HG03520 (cell line): ENCODE data around the gene PRKCSH.
"Not testable (repeated sequence)": the region's sequence is repeated elsewhere in the genome, so short reads cannot be mapped to it uniquely, and the experiment has no call there.

Experiments used
- ATAC-seq: cut with Tn5 transposase; IDR thresholded peaks from one replicate; pipeline ENCODE4 v1.9.1; 2021; ENCODE audit warnings: mild to moderate bottlenecking, moderate library complexity; ENCODE audit not compliant: unreplicated experiment

PRKCSH gene

DNA sequence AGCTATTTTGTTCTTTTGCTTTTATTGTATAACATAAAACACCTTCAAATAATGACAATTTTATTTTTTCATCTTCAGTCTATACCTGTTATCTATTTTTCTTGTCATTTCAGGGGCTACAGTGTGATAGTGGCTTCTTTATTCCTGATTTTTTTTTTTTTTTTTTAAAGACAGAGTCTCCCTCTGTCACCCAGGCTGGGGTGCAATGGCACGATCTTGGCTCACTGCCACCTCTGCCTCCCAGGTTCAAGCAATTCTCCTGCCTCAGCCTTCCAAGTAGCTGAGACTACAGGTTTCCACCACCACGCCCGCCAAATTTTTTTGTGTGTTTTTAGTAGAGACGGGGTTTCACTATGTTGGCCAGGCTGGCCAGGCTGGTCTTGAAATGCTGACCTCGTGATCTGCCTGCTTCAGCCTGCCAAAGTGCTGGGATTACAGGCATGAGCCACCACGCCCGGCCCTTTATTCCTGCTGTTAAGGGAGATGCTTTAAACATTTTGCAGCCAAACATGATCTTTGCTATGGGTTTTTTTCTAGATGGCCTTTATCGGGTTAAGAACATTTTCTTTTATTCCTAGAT lies 32.9 kb downstream of the PRKCSH start:
- not testable (repeated sequence) for ATAC-seq

DNA sequence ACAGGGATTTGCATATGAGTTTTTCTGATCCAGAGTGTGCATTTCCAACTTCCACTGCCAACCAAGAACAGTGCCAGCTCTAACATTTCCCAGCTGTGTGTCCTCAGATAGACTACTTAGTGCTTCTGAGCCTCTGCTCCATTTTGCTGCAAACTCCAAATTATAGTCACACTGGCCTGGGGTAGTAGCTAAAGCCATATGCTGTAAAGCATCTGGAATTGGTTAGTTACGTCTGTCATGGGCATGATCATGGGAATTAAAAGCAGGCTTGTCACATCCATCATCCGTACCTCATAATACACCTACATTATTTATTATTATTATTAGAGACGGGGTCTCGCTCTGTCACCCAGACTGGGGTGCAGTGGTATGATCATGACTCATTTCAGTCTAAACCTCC lies 38.3 kb downstream of the PRKCSH start:
- no peak for ATAC-seq

DNA sequence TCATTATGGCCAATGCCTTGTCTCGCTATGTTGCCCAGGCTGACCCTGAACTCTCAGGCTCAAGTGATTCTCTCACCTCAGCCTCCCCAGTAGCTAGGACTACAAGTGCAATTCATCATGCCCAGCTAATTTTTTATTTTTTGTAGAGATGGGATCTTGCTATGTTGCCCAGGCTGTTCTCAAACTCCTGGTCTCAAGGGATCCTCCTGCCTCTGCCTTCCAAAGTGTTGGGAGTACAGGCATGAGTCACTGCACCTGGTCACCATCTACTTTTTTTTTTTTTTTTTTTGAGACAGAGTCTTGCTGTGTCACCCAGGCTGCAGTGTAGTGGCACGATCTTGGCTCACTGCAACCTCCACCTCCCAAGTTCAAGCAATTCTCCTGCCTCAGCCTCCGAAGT lies 39.9 kb downstream of the PRKCSH start:
- not testable (repeated sequence) for ATAC-seq

DNA sequence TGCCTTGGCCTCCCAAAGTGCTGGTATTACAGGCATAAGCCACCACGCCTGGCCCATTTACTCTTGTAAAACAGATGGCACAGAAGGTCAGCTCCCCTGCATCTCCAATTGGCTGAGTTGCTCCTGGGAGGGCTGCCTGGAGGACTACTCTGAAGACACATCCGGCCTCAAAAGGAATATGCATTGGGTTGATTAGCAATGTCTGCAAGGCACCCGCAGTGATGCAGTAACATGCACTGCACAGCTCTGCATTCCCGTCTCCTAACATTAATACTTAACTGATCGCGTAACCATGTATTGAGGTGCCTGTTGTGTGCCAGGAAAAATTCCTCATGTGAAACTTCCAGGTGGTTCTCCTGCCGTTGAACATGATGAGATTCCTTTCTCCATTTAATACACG lies 40.4 kb downstream of the PRKCSH start:
- ATAC-seq = no peak

DNA sequence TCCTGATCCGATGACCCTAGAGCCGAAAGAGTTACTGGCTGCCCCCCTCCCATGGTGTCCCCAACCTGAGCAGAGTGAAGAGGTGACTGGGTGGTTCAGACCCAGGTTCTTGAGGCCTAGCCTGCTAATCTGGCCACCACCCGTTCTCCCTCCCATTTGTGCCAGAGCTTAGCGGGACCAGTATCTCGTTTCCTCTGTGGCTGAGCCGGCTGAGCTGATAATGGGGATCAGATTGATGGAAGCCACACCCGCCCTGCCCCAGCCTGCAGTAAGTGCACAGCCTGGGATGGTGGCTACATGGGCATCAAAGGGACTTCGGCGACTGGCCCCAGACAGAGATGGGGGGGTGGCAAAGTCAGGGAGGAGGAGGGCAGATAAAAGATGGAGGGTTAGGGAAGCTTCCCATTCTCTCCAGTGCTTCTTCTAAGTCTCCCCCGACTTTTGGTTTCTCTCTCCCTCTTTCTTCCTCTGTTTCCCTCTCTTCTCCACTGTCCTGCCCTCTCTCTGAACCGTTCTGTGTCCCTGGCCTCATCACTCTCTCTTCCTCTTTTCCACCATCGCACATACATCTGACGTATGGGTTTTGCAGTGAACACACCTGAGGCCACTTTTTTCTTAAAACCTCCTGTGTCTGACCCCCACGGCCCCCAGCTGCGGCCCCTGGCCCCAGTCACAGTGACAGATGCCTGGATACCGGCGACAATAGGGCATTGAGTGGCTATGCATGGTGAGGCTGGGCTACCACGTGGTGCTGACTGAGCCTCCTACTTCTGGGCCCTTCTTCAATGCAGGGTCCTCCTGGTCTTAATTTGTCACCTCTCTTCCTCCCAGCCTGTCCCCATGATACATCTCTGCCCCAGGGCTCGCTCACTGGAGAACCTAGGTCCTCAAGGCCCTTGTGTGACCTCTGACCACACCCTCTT lies 43.0 kb downstream of the PRKCSH start:
- ATAC-seq = no peak

DNA sequence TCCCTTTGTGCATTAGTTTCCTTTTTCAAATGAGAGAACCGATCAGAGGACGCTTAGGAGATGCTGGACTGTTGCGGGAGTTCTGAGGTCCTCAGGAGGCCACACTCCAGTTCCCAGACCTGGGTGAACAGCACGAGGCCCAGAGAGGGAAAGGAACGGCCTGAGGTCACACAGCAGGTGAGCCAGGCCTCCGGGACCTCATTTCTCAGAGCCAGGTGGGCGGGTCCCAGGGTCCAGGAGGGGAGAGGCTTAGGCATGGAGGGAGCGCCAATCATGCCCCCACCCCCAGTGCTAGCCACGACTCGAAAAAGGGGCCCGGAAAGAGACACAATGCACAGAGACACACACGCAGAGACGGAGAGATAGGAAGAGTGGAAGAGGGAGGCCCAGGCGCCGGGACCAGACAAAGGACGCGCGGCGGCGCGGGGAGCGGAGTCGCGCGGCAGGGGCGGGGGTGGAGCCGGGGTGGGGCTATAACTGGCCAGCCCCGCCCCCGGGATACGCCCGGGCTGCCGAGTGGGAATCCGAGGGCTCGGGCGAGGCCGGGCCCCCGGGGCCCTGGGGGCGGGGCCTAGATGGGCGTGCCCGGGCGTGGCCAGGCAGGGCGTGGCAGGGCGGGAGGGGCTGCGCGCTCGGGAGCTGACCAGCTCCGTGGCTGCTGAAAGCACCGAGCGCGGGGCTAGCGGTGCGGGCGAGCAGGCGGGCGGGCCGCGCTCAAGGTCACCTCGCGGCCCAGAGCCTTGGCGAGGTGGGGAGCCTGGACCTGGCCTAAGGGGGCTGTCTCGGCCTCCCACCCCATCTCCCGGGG lies 43.9 kb downstream of the PRKCSH start:
- no peak for ATAC-seq

DNA sequence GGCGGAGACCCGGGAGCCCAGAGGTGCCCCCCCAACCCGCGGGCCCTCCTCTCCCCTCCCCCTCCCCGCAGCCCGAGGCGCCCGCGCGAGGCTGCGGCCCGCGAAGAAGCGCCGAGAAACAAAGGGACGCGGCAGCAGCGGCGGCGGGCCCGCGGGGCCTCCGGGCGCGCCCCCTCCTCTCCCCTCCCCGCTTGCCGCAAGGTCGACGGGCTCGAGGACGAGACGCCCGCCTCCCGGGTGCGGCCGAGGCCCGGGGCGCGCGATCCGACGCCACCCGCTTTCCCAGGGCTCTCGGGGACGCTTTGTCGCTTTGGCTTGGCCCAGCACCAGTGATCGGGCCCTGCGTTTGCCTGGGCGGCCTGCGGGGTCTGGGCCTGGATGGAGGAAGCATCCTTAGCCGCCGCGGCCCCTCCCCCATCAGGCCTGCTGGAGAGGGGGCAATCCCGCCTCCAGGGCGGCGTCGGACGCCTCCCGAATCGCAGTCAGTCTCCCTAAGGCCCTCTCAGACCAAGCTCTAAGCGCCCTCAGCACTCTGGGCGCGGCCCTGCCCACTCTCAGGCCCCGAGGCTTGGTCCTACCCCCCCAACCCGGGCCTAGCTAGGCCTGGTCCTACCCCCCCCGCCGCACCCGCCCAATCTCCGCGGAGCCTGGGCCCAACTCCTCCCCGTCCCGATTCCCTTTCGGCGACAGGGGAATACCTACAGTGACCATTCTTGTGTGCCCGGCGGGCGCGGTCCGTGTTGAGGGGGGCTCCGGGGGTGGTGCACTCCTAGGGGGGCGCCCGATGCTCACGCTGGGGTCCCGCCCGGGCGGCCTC lies 44.7 kb downstream of the PRKCSH start:
- ATAC-seq = no peak

DNA sequence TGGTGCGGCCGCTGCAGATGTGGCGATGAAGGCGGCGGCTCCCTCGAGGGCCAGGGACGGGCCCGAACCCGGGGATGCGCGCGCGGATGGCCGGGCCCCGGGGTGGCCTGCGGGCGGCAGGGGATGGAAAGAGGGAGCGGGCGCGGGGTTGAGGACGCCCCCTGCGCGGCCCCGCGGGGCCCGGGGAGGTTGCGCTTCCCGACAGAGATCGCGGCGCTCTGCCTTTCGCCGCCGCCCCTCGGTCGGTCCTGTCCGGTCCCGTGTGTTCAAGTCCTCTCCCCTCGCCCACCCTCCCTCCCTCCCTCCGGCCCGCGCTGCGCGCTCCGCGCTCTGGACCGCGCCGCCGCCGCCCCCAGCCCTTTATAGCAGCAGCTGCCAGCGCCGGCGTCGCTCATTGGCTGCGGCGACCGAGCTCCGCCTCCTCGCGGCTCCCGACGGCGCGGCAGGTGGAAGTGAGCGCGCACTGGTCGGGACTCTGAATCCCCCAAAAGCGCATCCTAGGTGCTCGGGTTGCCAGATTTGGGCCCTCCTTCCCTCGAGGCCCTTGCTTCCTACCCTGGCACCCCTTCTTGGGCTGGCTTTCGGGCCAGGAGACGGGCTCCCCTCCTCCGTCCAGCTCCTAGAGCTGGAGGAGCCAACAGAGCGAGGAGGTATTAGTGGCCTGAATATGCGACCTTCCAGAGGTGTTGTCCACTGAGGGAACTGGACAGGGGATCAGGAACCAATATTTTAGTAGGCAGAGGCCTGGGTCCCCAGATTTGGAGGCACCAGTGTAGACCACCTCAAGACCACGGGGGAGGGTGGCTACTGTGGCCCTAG lies 45.5 kb downstream of the PRKCSH start, which contains the start of gene ELAVL3:
Gene ELAVL3, minus strand, starts transcription at position 332 of the 819 bp plus-strand sequence. CDS start 438 bp downstream, outside the sequence.
- no peak for ATAC-seq

DNA sequence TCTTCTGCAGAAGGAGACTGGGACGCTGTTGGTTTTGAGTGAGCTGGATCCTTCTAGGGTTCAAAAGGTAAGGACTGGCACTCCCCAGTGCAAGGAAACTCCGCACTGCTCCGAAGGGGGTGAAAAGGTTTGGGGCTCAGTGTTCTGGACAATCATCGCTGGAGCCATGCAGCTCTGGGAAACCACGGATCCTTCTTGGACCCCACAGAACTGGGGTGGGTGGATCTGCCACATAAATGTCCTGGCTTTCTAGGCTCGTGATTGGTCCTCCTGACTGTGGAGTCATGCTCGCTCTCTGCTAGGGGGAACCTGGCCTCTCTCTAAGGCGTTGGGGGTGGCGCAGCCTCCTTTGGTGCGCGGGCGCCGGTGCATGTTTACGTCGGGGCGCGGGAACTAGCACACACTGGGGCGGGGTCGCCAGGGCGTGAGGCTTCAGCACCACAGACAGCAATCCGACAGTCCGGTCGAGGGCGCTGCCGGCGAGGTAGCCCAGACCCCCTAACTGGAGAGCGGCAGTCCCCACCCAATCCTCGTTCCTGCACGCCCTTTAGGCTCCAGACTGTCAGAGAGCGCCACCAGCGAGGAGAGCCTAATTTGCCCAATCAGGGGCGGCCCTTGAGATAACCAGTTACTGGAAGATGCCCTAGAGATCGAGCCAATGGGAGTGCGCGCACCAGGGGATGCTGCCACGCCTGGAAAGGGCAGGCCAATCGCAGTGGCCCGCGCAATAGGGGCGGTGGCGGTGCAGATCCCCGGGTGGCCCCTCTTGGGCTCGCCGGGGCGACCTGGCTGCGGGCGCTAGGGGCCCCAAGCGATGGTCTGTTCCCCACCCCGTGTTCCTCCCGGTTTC lies 46.3 kb downstream of the PRKCSH start:
- ATAC-seq = peak; percentile 54

DNA sequence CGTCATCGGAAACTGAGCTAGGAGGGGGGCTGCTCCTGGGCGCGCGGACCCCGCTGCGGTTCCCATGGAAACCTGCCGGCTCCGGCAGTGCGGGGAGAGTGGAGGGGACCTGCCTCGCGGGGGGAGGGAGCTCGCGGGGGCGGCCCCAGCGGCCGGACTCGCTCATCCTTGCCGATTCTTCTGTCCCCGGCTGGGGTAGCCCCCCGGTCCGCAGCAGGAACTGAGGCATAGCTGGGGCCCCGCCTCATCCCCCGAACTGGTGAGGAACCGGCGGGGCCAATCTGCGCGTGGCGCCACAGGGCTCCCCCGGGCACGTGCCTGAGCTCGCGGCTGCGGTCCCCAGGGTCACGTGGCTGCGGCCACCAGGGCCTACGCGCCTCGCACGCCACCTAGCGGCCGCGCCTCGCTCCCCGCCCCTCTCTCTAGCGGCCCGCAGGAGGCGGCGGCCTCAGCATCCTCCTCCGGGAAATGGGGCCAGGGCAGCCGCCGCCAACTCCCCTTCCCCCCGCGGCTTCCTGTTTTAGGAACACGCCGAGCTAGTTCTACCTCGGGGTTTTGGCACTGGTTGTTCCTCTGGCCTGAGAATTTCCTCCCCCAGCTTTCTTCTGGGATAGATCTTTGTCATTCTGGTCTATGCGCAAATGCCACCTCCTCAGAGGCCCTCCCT lies 47.1 kb downstream of the PRKCSH start:
- peak; percentile 52 for ATAC-seq

DNA sequence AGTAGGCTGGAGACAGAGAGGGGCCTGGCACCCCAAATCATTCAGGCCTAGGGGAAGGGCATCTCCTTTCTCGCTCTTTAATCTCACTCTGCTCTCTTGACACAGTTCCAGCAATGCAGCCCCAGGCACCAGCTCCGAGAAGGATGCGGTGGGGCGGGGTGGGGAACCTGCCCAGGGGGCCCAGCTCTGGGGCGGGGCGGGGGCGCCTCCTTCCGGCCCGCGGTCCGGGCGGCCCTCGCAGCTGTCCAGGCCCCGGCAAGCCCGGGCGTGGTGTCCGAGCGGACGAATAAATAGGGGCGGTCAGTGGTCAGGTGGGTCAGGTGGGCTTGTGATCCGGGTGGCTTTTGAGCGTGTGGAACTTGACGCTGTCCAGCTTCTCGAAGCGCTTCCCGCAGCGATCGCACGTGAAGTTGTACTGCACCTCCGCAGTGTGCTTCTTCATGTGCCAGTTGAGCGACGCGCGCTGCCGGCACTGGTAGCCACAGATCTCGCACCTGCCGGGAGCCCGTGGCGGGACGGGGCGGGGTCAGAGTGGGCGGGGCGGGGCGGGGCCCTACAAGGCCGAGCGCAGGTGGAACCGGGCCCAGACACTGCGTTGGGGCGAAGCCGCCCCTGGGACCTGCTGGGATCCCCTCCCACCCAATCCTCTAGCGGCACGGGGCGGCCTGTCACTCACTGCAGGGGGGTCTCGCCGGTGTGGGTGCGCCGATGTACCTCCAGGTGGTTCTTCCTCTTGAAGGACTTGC lies 48.1 kb downstream of the PRKCSH start:
- no peak for ATAC-seq

DNA sequence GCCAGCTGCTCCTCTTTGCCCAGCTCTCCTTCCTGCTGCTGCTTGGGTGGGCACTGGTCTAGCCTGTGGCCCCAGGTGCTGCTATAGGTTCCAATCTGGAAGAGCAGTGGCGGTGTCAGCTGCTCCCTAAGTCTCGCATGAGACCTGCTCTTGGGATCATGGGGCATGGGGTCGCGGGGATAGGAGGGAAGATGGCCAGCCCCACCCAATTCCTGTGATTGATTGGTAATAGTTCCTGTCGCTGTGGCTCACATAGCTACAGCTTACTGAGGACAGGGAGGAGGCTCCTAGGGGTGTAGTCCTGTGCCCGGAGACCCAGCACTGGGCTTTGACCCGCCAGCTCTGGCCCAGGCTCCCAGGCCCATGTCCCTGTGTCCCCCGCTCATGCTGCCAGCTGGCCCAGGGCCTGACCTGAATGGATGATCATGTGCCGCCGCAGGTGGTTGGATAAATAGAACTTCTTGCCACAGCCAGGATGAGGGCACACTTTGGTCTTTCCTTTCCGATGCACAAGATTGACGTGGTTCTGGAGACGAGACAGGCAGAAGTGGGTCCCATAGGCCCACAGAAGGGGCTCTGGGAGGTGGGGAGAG lies 49.9 kb downstream of the PRKCSH start:
- ATAC-seq = no peak

DNA sequence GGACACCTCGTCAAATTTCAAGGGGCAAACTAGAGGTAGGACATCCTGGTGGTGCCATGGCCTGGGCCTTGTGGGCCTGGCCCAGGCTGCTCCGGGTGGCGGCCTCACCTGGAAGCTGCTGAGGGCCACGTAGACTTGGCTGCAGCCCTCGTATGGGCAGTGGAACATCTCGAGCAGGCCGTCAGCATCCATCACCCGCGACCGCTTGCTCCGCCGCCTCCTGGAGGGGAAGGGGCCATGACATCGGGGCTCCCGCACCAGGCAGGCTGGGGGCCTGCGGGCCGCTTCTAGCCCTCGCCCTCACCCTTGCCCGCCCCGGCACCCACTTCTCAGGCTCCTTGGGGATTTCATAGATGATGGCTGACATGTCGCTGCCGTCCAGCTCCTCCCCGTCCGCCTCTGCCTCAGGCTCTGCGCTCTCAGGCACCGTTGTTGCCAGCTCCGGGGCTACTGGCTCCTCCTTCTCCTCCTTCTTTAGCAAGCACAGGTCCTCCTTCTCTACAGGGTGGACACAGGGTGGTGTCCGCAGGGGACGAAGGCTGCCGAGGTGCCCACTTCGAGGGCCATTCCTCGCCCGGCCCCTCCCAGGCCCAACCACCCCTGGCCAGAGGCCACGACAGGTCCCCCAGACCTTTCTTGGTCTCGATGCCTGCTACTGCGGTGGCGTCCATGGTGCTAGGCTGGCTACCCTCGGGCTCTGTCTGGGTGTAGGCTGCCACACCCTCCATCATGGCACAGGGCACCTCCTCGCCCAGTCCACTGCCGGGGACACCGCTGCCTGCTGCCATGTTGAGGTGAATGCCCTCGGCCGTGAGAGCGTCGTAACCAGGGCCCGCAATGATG lies 51.4 kb downstream of the PRKCSH start:
- ATAC-seq = no peak

DNA sequence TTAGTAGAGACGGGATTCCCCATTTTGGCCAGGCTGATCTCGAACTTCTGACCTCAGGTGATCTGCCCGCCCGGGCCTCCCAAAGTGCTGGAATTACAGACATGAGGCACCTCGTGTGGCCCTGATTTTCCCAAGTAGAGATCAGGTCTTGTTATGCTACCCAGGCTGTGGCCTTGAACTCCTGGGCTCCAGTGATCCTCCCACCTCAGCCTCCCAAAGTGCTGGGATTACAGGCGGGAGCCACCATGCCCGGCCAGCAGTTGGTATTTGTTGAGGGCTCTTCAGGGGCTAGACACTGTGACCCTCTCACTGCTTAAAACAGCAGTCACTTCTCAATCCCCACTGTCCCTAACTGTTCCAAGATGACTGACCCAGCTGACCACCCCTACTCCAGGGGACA lies 53.9 kb downstream of the PRKCSH start:
- ATAC-seq = no peak

DNA sequence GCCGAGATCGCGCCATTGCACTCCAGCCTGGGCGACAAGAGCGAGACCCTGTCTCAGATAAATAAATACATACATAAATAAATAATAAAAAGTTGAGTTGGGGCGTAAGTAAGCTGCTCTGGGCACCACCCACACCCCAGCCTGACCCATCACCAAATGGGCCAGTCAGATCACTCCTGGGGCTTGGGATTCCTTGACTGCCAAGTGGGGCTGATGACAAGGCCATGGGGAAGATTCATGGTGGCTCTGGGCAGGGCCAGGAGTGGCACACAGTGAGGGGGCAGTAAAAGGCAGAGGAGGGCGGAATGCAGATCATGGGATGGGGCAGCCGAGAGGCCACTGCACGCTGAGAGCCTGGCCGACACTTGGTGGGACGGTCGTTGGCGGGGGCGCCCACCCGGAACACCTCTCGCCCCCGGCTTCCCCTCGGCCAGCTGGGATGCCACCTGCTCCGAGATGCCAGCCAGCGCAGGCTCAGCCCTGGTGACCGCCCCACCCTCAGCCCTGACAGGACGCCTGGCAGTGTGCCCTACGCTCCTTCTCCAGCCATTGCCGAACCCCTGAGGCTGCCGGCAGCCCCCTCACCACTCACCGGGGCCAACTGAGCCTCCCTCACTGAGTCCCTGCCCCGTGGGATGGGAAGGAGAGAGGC lies 59.3 kb downstream of the PRKCSH start:
- ATAC-seq = no peak

DNA sequence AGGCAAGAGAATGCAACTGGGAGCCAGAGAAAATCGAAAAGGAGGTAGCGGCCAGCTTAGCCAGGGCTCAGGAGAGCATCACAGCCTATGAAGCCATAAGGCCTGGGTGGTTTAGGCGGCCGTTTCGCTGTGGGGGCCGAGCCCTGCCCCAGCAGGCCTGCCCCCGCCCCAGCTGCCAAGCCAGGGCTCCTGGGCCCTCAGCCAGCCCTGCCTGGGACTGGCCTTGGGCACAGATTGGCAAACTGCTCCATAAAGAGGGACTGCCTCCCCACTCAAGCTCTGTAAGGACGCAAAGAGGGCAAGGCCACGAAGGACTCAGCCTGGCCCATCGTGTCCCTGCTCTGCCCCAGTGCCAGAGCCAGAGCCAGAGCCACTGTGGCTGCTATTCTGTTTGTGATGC lies 60.0 kb downstream of the PRKCSH start:
- ATAC-seq = no peak
